Activated naive CD8-positive, alpha-beta T cell treated with anti-CD3 and anti-CD28 coated beads, Interleukin-2, amount 10 ng/mL, durations not matched to agents 7 days and 5 days (primary cell): ENCODE measurements around the gene GNAI3. TPM values are rescaled to one million over a fixed set of nuclear protein-coding genes. Genes with fewer than 3 reads are reported as not detected.

Source experiments
- ATAC-seq: fragments of 150-1000 bp; cut with Tn5 transposase; one replicate; pipeline ENCODE4 v1.10.0; 2021; ENCODE audit warnings: low read depth, moderate library complexity
- POLR2A ChIA-PET: fragments of 350-600 bp; sonication (Branson Sonifier 250); formaldehyde crosslinking; loops from one replicate; lab custom pipeline; 2021; ENCODE audit warnings: antibody characterized with exemption; lab: Charles Lee
- DNase-seq: peaks from one replicate; pipeline ENCODE4 v3.0.0; 2021
- H3K27ac Mint-ChIP-seq: one replicate; pipeline ENCODE4 v1.8.0; 2022; ENCODE audit warnings: mild to moderate bottlenecking, mixed read lengths
- H3K27me3 Mint-ChIP-seq: one replicate; pipeline ENCODE4 v1.8.0; 2022; ENCODE audit warnings: mild to moderate bottlenecking, moderate library complexity, mixed read lengths
- H3K36me3 Mint-ChIP-seq: one replicate; pipeline ENCODE4 v1.8.0; 2021; ENCODE audit warnings: mild to moderate bottlenecking, mixed read lengths
- H3K4me1 Mint-ChIP-seq: one replicate; pipeline ENCODE4 v1.8.0; 2021; ENCODE audit warnings: mixed read lengths
- H3K4me3 Mint-ChIP-seq: one replicate; pipeline ENCODE4 v1.8.0; 2022; ENCODE audit warnings: mild to moderate bottlenecking, moderate library complexity, mixed read lengths
- H3K9me3 Mint-ChIP-seq: one replicate; pipeline ENCODE4 v1.8.0; 2021; ENCODE audit warnings: mixed read lengths
- total RNA-seq, 2 experiments: library from RNA; stranded (reverse); gene quantifications; one replicate each; pipeline ENCODE4 v1.2.3, GENCODE V29; 2021

Gene GNAI3
- total RNA-seq, 2 experiments from 2014 or later, result 8.0 to 8.2 TPM

DNA sequence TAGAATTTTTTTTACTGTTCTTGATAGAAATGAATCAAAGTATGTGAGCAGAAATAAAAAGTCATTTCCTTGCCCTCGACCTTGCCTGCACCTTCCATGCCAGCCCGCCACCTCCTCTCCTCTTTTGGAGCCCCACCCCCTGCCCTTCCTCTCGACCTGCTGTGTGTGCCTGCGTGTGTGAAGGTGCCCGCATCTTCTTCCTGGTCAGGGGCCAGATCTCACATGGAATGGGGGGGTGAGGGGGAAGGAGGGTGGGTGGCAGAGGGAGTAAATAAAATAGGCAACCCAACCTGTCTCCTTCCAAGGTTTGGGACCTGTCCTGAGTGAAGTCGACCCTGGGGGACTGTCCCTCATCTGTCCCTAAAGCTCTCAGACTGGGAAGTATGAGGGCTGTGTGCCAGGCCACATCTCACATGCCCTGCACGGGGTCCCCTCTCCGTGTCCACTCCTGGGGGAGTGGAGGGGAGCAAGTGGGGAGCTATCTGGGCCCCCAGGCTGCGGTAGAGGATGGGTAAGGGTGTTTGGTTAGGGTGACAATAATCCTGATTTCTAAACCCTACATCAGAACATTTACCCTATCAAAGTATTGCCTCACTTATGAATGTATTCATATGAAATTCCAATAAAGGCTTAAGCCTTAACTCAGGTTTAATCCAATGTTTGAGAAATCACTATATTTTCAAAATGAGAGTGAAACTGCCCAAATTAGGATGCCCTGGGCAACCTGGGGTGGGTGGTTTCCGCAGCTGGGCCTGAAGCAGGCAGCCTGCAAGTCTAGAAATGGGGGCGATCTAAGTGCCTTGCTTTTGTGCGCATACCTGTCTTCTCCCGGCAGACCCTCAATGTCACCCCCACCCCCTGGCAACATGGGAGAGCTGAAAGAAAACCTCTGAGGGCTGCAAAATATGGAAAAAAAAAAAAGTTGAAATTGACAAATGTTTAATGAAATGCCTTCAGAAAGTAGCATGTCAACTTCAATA, 86.6 kb downstream of the GNAI3 start:
- Mint-ChIP-seq H3K9me3 (no peaks in the 10 kb centered on the region), H3K36me3 (peaks cover 6% of the 10 kb centered on the region), H3K4me1 (peaks cover 13% of the 10 kb centered on the region), H3K4me3 (no peak overlapping the region), H3K27me3 (peaks cover 2% of the 10 kb centered on the region), H3K27ac (peak overlapping the region; percentile 15)
- POLR2A ChIA-PET, result interaction anchor here (1.0 to 1.1 kb wide), 2 partner anchors 87 kb away, joined by 3 to 4 read pairs; partner anchors contain the start of gene GNAI3
- peak; percentile 27 for DNase-seq
- peak; percentile 53 for ATAC-seq

- POLR2A ChIA-PET, result interaction anchor here (1.0 kb wide), 1 partner anchor 87 kb away, joined by 3 read pairs; the partner anchor contains the start of gene GNAI3
- DNase-seq (no peak), ATAC-seq (no peak)
- H3K4me3 Mint-ChIP-seq, result no peak overlapping the region
- H3K4me1 Mint-ChIP-seq, result peaks cover 14% of the 10 kb centered on the region
- no peak overlapping the region for H3K27ac Mint-ChIP-seq
- peaks cover 3% of the 10 kb centered on the region for H3K27me3 Mint-ChIP-seq
- no peaks in the 10 kb centered on the region for H3K9me3 Mint-ChIP-seq
- peaks cover 5% of the 10 kb centered on the region for H3K36me3 Mint-ChIP-seq
Measured at GRCh38 chr1:109635862-109636200, 87.4 kb downstream of the GNAI3 start.

- ATAC-seq (no peak), DNase-seq (peak; percentile 24)
- H3K4me1 Mint-ChIP-seq, result peaks cover 14% of the 10 kb centered on the region
- H3K36me3 Mint-ChIP-seq, result peaks cover 3% of the 10 kb centered on the region
- no peak overlapping the region for H3K27ac Mint-ChIP-seq
- no peak overlapping the region for H3K4me3 Mint-ChIP-seq
- peaks cover 3% of the 10 kb centered on the region for H3K27me3 Mint-ChIP-seq
- POLR2A ChIA-PET, result interaction anchor here (1.0 to 1.7 kb wide), 2 partner anchors 87 to 88 kb away, joined by 3 to 5 read pairs; partner anchors contain the start of gene GNAI3
- no peaks in the 10 kb centered on the region for H3K9me3 Mint-ChIP-seq
Measured at GRCh38 chr1:109636201-109636952, 88.0 kb downstream of the GNAI3 start.

DNA sequence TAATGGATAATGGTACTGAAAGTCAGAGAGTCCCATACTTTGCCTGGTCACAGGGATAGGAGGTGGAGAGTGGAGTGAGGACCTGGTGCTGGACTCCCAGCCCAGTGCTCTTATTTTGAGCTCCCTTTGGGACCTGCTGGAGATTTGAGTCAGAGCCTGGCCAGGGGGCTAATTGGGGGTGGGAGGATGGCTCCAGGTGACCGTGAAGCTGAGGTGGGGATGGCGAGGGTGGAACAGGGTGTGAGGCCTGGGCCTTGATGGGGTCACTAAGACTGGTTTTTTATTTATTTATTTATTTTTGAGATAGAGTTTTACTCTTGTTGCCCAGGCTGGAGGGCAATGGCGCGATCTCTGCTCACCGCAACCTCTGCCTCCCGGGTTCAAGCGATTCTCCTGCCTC, 89.0 kb downstream of the GNAI3 start:
- POLR2A ChIA-PET, result interaction anchor here (1.1 to 1.7 kb wide), 2 partner anchors 88 to 294 kb away, joined by 3 to 5 read pairs; partner anchors contain the start of gene GNAI3
- Mint-ChIP-seq H3K4me1 (peaks cover 13% of the 10 kb centered on the region), H3K27ac (no peak overlapping the region), H3K9me3 (no peaks in the 10 kb centered on the region), H3K27me3 (peaks cover 3% of the 10 kb centered on the region), H3K36me3 (no peaks in the 10 kb centered on the region), H3K4me3 (no peak overlapping the region)
- no peak for DNase-seq
- no peak for ATAC-seq

GRCh38 chr1:109639063-109639840, 90.8 kb downstream of the GNAI3 start:
- Mint-ChIP-seq H3K4me3 (no peak overlapping the region), H3K36me3 (no peaks in the 10 kb centered on the region), H3K27ac (no peak overlapping the region), H3K9me3 (no peaks in the 10 kb centered on the region), H3K4me1 (peaks cover 17% of the 10 kb centered on the region), H3K27me3 (peaks cover 3% of the 10 kb centered on the region)
- ATAC-seq, result no peak
- no peak for DNase-seq
- POLR2A ChIA-PET, result interaction anchor here (1.0 to 2.8 kb wide), 3 partner anchors 10 to 93 kb away, joined by 4 to 18 read pairs (median 13); partner anchors contain the start of gene GNAI3

- no peaks in the 10 kb centered on the region for H3K9me3 Mint-ChIP-seq
- POLR2A ChIA-PET, result interaction anchor here (1.0 to 2.8 kb wide), 4 partner anchors 9 to 345 kb away, joined by 4 to 18 read pairs (median 12); partner anchors contain the start of genes AHCYL1 and GNAI3
- H3K4me1 Mint-ChIP-seq, result peaks cover 11% of the 10 kb centered on the region
- no peak overlapping the region for H3K4me3 Mint-ChIP-seq
- DNase-seq (no peak), ATAC-seq (no peak)
- H3K27me3 Mint-ChIP-seq, result peaks cover 3% of the 10 kb centered on the region
- H3K36me3 Mint-ChIP-seq, result no peaks in the 10 kb centered on the region
- H3K27ac Mint-ChIP-seq, result no peak overlapping the region
Measured at GRCh38 chr1:109639841-109640184, 91.4 kb downstream of the GNAI3 start.

GRCh38 chr1:109640285-109640865, 92.0 kb downstream of the GNAI3 start:
- no peaks in the 10 kb centered on the region for H3K36me3 Mint-ChIP-seq
- H3K27ac Mint-ChIP-seq, result no peak overlapping the region
- no peak overlapping the region for H3K4me3 Mint-ChIP-seq
- H3K27me3 Mint-ChIP-seq, result peaks cover 3% of the 10 kb centered on the region
- H3K4me1 Mint-ChIP-seq, result peaks cover 8% of the 10 kb centered on the region
- ATAC-seq, result peak; percentile 71
- POLR2A ChIA-PET, result interaction anchor here (1.0 to 2.8 kb wide), 4 partner anchors 9 to 344 kb away, joined by 4 to 18 read pairs (median 12); partner anchors contain the start of genes AHCYL1 and GNAI3
- DNase-seq, result peak; percentile 93
- H3K9me3 Mint-ChIP-seq, result no peaks in the 10 kb centered on the region

DNA sequence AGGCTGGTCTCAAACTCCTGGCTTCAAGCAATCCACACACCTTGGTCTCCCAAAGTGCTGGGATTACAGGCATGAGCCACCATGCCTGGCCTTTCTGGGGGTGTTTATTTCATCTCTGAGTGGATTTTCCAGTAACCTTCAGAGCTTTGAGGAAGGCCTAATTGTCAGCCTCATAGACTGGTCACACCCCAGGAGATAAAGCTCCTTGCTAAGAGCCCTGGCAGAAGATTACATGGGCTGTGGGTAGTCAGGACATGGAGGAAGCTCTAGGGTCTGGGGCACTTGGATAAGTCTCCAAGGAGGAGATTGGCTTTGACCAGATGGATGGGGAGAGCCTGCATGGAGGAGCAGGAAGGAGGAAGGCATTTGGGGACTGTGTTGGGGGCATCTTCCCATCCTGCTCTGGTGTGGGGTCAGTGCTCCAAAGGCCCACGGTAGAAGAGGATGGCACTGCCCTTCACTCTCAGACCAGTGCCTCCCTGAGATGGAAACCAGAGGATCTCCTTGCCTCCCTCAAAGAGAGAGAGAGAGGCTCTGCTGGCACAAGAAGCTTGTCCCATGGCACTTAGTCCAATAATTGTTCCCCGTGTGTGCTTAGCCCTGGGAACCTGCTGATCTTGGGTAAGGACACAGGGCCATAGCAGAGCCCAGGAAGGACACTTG, 92.8 kb downstream of the GNAI3 start:
- ATAC-seq, result no peak
- Mint-ChIP-seq H3K4me3 (no peak overlapping the region), H3K27me3 (peaks cover 3% of the 10 kb centered on the region), H3K9me3 (no peaks in the 10 kb centered on the region), H3K27ac (no peak overlapping the region), H3K4me1 (peaks cover 8% of the 10 kb centered on the region), H3K36me3 (no peaks in the 10 kb centered on the region)
- POLR2A ChIA-PET, result interaction anchor here (1.3 to 2.8 kb wide), 2 partner anchors 95 to 344 kb away, joined by 11 to 13 read pairs; partner anchors contain the start of gene AHCYL1
- no peak for DNase-seq

DNA sequence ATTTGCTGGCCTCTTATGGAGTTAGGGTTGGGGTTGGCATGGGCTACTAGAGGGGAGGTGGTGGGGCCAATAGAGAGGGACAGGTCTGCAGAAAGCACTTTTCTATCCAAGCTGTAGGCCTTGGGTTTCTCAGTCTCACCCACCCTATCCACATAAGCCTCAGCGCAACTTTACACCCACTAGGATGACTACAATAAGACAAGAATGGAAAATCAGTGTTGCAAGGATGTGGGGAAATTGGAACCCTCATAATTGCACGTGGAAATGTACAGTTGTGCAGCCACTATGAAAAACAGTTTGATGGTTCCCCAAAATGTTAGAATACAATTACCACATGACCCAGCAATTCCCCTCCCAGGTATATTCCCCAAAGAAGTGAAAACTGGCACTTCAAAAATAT, 93.4 kb downstream of the GNAI3 start:
- Mint-ChIP-seq H3K9me3 (no peaks in the 10 kb centered on the region), H3K4me1 (peaks cover 8% of the 10 kb centered on the region), H3K27ac (no peak overlapping the region), H3K27me3 (peaks cover 3% of the 10 kb centered on the region), H3K36me3 (no peaks in the 10 kb centered on the region), H3K4me3 (no peak overlapping the region)
- ATAC-seq, result no peak
- DNase-seq, result no peak
- POLR2A ChIA-PET, result no interaction called here

DNA sequence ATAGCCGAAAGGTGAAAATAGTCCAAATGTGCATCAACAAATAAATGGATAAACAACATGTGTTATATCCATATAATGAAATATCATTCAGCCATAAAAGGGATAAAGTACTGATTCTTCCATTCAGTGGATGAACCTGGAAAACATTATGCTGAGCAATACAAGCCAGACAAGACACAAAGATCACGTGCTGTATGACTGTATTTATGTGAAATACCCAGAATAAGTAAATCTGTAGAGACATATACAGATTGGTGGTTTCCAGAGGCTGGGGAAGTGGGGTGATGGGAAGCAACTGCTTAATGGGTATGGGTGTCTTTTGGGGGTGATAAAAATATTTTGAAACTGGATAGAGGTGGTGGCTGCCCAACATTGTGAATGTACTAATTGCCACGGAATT, 94.2 kb downstream of the GNAI3 start:
- no peak for ATAC-seq
- POLR2A ChIA-PET, result no interaction called here
- H3K9me3 Mint-ChIP-seq, result no peaks in the 10 kb centered on the region
- H3K27ac Mint-ChIP-seq, result no peak overlapping the region
- H3K36me3 Mint-ChIP-seq, result no peaks in the 10 kb centered on the region
- peaks cover 3% of the 10 kb centered on the region for H3K27me3 Mint-ChIP-seq
- no peak for DNase-seq
- no peak overlapping the region for H3K4me3 Mint-ChIP-seq
- peaks cover 8% of the 10 kb centered on the region for H3K4me1 Mint-ChIP-seq

GRCh38 chr1:109643385-109644230, 95.2 kb downstream of the GNAI3 start:
- H3K4me1 Mint-ChIP-seq, result peaks cover 8% of the 10 kb centered on the region
- DNase-seq (peak; percentile 93), ATAC-seq (peak; percentile 94)
- no peak overlapping the region for H3K27ac Mint-ChIP-seq
- no peaks in the 10 kb centered on the region for H3K9me3 Mint-ChIP-seq
- H3K27me3 Mint-ChIP-seq, result peaks cover 3% of the 10 kb centered on the region
- POLR2A ChIA-PET, result no interaction called here
- H3K36me3 Mint-ChIP-seq, result no peaks in the 10 kb centered on the region
- no peak overlapping the region for H3K4me3 Mint-ChIP-seq
